Fibroblast of the conjunctiva (primary cell): ENCODE results near the gene CNTN4.
"Not testable (repeated sequence)": the region's sequence is repeated elsewhere in the genome, so short reads cannot be mapped to it uniquely, and the experiment has no call there.

Source experiments
- DNase-seq: peaks from one replicate; pipeline ENCODE4 v3.0.0-alpha.2; 2010; ENCODE audit warnings: low read depth

Gene CNTN4

DNA sequence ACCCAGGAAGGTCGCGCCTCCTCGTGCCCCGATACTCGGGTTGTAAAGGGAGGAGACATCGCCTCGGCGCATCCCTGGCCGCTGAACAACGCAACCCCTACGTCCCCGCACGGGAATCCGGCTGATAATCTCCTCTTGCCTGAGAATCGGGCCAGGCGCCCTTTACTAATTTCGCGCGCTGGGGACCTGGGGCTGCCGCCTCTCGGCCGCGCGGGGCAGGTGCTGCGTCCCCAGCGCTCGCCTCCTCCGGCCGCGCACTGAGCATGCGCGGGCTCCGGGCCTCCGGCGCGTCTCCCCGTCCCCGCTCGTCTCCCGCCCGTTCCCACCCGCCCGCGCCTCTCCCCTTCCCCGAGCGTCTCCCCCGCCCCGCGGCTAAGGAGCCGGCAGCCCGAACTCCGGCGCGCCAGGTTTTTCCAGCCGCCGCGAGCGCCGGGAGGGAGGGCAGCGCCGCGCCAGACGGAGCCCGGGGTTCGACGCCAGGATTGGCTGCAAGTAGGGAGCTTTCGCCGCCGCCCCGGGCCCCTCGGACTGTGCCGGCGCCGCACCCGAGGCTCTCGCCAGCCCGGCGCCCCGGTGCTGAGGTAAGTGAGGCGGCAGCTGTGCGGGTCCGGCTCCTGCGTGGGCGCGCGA is at the start of gene CNTN4:
Gene CNTN4, plus strand, starts transcription at position 469 of the 630 bp plus-strand sequence.
- no peak for DNase-seq

DNA sequence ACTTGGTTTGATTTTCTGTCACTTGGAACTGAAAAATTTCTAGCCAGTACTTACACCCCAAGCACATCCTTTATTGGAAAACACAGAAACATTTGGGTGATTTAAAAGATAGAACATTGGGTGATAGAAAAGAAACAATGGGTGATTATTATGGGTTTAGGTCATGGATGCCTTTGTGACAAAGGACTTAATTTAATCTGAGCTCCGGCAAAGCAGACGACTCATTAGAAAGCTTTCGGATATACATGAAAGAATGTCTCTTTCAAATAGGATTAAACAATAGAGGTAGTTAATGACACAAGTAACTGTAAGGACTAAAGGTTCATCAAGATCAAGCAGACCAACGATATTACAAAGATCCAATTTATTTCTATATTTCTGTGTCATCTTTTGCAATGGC is 37.3 kb upstream of the CNTN4 start:
- no peak for DNase-seq

- DNase-seq, result no peak
These were observed 27.1 kb upstream of the CNTN4 start for GRCh38 chr3:2071531-2071930.

DNA sequence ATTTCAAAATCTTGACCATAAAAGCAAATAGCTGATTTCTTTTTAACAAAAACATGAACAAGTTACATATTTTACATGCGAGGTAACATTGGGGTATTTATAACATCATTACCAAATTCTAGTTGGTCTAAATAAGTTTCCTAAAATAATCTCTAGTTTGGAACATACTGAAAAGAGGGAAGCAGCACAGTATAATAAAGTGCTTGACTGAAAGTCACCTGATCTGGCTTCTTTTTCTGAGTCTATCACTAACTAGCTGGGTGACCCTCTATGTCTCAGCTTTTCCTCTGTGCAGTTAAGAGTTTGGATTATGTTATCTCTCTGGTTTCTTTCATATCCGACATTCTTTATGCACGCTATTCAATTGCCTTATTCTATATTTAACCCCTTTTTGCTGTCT is 19.8 kb upstream of the CNTN4 start:
- DNase-seq, result no peak

- no peak for DNase-seq
These were observed 15.7 kb upstream of the CNTN4 start for GRCh38 chr3:2082871-2083480.

- DNase-seq, result not testable (repeated sequence)
These were observed 15.1 kb upstream of the CNTN4 start for GRCh38 chr3:2083558-2083957.

DNA sequence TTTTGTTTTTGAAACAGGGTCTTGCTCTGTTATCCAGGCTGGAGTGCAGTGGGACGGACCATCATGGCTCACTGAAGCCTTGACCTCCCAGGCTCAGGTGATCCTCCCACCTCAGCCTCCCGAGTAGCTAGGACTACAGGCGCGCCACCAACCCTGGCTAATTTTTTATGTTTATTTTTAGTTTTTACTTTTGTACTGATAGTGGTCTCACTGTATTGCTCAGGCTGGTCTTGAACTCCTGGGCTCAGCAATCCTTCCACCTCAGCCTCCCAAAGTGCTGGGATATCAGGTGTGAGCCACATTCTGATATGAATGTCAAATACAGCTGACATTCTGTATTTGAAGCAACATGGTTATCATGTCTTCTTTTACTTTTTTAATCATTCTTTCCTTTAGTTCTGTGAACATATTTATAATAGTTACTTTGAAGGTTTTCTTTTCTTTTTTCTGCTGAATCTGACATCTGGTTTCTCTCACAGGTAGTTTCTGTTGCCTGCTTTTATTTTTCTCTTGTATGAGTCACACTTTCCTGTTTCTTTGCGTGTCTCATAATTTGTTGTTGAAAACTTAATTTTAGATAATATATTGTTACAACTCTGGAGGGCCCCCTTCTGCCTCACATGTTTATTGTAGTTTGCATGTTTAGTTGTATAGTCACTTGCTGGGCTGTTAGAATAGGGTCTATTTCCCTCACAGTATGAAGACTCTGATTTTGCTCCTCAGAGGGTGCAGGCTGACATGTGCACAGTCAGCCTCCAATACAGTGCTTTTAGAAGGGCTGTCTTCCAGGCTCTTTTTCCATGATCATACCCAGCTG is 8.4 kb upstream of the CNTN4 start:
- no peak for DNase-seq

GRCh38 chr3:2092758-2093157 is 5.9 kb upstream of the CNTN4 start:
- no peak for DNase-seq

GRCh38 chr3:2094941-2095340 is 3.7 kb upstream of the CNTN4 start:
- DNase-seq, result no peak

- no peak for DNase-seq
These were observed 2.5 kb upstream of the CNTN4 start for GRCh38 chr3:2096216-2096615.

GRCh38 chr3:2097641-2098191 is 950 bp upstream of the CNTN4 start:
- DNase-seq, result no peak

- DNase-seq, result no peak
These were observed 484 bp downstream of the CNTN4 start for GRCh38 chr3:2099028-2099671.

GRCh38 chr3:2099779-2100191 is 1.1 kb downstream of the CNTN4 start:
- DNase-seq, result no peak

- DNase-seq, result no peak
These were observed 7.8 kb downstream of the CNTN4 start for GRCh38 chr3:2106438-2106837.

GRCh38 chr3:2110597-2111117 is 12.0 kb downstream of the CNTN4 start:
- no peak for DNase-seq

DNA sequence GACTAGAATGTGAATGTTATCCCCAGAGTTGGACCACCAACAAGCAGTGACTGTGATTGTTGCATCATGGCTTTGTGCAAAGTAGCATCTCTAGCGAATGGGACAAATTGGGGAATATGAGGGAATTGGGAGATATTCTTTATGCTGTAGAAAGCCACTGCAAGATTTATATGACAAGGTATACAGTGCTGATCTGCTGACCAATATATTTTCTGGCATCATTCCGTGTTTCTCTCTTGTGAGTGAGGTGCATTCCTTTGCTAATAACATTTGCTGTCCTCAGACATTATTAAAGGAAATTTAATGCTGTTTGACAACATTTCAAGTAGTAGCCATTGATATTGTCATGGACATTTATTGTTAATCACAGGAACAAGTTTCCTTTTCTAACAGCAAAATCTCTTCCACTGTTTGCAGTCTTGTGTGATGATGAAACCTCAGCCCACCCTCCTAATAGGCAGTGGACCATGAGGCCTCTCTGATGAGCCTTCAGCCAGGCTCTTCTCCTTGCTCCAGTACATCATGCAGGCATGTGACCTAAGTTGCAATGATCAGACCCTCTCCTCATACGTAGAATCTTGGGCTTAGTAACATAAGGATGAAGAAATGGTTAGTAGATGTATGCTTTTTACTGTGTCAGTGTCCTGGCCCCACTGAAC is 16.1 kb downstream of the CNTN4 start:
- DNase-seq, result no peak

DNA sequence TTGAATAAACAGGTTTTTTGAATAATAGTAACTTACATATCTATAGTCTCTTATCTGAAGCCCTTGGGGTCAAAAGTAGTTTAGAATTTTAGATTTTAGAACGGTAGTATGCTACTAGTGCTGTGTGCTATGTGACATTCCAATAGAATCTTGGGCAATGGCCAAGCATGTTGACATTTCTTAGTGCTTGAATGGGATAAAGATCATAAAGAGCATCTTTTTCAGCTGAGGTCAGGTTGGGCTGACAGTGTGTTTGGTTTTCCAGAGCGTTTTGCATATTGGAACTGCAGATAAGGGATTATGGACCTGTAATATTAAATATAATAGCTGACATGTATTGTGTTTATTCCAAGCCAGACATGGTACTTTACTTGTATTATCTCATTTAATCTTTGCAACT is 32.1 kb downstream of the CNTN4 start:
- DNase-seq, result no peak

- DNase-seq, result no peak
These were observed 34.5 kb downstream of the CNTN4 start for GRCh38 chr3:2133146-2133545.

DNA sequence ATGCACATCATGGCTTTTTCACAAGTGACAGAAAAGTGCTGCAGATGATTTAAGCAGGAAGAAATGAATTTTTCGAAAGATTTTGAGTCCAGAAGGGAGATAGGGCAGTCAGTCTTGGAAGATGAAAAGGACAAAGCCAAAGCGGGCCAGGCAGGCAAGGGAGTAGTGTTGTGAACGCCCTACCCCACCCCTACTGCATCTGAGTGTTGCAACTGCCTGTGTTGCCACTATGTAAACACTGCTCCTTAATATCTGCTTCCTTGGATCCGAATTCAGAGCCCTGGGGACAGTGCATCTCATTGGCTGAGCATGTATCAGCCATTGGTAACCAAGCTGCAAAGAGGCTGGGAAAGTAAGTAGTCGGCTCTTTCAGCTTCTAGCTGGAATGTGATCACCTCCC is 39.0 kb downstream of the CNTN4 start:
- DNase-seq, result no peak

DNA sequence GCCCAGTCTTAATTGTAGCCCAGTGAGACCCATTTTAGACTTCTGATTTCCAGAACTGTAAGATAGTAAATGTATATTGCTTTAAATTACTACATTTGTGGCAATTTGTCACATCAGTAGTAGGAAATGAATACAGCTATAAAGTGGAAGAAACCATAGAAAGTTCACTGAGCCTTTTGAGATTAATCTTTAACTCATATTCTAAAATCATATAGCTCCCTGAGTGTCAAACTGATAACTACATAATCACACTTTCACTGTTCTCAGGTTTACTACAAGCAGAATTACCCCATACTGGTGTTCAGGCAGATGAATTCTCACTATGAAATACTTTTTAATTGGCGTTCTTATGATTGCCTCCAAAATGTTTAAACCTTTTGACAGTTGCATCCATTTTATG is 42.8 kb downstream of the CNTN4 start:
- no peak for DNase-seq

DNA sequence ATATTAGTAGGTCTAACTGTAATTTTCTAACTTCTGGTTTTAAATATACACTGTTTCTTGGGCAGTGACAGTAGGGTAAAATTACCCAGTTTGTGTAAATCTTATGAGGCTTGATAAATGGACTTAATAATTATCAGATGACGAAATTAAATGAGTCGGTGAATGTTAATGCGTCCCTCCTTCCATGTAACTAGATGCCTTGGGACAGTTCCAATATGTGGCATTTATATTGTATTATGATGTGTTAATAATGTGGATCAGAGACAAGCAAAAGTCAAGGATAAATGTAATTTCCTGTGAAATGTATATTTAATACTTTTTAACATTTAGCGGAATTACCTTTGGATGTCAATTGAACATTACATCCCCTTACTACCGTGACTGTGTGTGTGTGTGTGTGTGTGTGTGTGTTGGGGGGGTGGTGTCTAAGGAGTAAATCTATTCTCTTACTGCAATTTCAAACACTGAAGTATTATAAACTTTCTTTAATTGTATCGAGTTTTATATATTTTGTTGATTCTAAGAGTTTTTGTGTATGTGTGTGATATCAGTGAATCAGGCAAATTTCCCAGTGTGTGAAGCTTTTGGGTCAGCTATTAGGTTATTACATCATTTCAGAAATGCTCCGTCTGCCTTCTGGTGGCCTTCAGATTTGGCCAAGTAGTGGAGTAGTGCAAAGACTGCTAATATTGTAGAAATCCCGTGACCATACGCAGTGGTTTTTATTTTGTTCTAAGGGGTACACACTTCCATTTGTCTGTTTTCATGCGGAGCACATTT is 50.1 kb downstream of the CNTN4 start:
- DNase-seq, result no peak
